GM10266 (cell line): ENCODE measurements around the gene DUT.

Experiments
- DNase-seq: peaks from one replicate; pipeline ENCODE4 v3.0.0; 2012; ENCODE audit errors: extremely low spot score
- CTCF ChIP-seq: IDR thresholded peaks from 2 replicates; pipeline ENCODE4 v1.5.1; 2012; ENCODE audit warnings: mild to moderate bottlenecking, low read depth; ENCODE audit not compliant: control insufficient read depth, insufficient read depth; ENCODE audit errors: missing control alignments

DUT gene

GRCh38 chr15:48389691-48390143, 58.5 kb downstream of the DUT start:
- TF ChIP-seq CTCF: no peak
- DNase-seq: no peak

- TF ChIP-seq CTCF: no peak
- DNase-seq: no peak
Measured at GRCh38 chr15:48391950-48392349, 60.7 kb downstream of the DUT start.

GRCh38 chr15:48392356-48392755, 61.1 kb downstream of the DUT start:
- no peak for TF ChIP-seq CTCF
- DNase-seq: no peak
